Spleen (tissue), 7 donors: Measurements from ENCODE around the gene VAV2.

Experiments
- CTCF ChIP-seq, 11 experiments: fragments of 200-600 bp in 7 of 11; fragments of 450-650 bp in 4 of 11; sonication (generic) in 4 of 11; IDR thresholded peaks in 8 of 11; conservative IDR thresholded peaks in 3 of 11; 1 replicate in 7 of 11; 2 replicates in 4 of 11; pipeline versions ENCODE4 v1.4.0 to v1.8.0; 2016 to 2021; ENCODE audit warnings: antibody characterized with exemption in 11 of 11, inconsistent platforms in 4 of 11, mild to moderate bottlenecking in 1 of 11
- POLR2A ChIP-seq, 3 donors: fragments of 450-650 bp; IDR thresholded peaks; one replicate each; pipeline ENCODE4 v1.5.1; 2017; ENCODE audit warnings: antibody characterized with exemption in 3 of 3, mild to moderate bottlenecking in 1 of 3
- POLR2AphosphoS5 ChIP-seq, 3 donors: sonication (generic); formaldehyde crosslinking; IDR thresholded peaks; one replicate each; pipeline ENCODE4 v1.5.1; 2017; ENCODE audit warnings: antibody characterized with exemption in 3 of 3
- donor health status: DM: no; HTN: no; CAD: no; lungs with moderate emphysema.
- donor health status: DM: no; HTN: no; CAD: no.
- donor health status: DM: no; HTN: no; CAD: no.

DNA sequence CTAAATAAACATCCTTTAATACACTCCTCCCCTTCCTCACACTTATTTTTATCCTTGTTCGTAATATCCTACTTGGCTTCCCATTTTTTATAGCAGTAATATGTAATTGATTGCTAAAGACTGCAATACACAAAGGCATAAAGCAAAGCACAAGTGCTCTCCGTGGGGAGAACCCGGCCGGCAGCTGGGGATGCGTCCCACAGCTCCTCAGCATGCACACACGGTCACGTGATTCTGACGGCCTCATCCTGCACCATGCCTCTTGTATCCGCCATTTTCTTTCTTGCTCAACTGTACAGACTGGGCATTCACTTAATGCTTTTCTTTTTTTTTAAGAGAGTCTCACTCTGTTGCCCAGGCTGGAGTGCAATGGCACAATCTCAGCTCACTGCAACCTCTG is 36.0 kb upstream of the VAV2 start:
- no peak for TF ChIP-seq CTCF (IDR thresholded peaks at IDR 0.05 in 8 of 11, conservative IDR thresholded peaks at IDR 0.05 in 3 of 11)
- TF ChIP-seq POLR2A (IDR thresholded peaks at IDR 0.05): no peak
- no peak for TF ChIP-seq POLR2AphosphoS5 (IDR thresholded peaks at IDR 0.05)
